HFF-Myc (cell line): ENCODE data around the gene DCTN2.
A peak's percentile ranks its signal among the peaks of the same experiment; 100 is the strongest.
"Not testable (repeated sequence)": the region's sequence is repeated elsewhere in the genome, so short reads cannot be mapped to it uniquely, and the experiment has no call there.

Experiments used
- DNase-seq: peaks from one replicate; pipeline ENCODE4 v3.0.0-alpha.2; 2011; ENCODE audit warnings: low read depth; ENCODE audit errors: extremely low read depth
- H3K4me3 ChIP-seq: replicated peaks from 2 replicates; pipeline ENCODE4 v1.5.1; 2011; ENCODE audit warnings: low read depth, mild to moderate bottlenecking, control low read depth, low read length
- CTCF ChIP-seq: IDR thresholded peaks from 2 replicates; pipeline ENCODE4 v1.5.1; 2012; ENCODE audit warnings: mild to moderate bottlenecking, low read depth, low read length, control low read depth; ENCODE audit errors: missing control alignments

The DCTN2 gene

DNA sequence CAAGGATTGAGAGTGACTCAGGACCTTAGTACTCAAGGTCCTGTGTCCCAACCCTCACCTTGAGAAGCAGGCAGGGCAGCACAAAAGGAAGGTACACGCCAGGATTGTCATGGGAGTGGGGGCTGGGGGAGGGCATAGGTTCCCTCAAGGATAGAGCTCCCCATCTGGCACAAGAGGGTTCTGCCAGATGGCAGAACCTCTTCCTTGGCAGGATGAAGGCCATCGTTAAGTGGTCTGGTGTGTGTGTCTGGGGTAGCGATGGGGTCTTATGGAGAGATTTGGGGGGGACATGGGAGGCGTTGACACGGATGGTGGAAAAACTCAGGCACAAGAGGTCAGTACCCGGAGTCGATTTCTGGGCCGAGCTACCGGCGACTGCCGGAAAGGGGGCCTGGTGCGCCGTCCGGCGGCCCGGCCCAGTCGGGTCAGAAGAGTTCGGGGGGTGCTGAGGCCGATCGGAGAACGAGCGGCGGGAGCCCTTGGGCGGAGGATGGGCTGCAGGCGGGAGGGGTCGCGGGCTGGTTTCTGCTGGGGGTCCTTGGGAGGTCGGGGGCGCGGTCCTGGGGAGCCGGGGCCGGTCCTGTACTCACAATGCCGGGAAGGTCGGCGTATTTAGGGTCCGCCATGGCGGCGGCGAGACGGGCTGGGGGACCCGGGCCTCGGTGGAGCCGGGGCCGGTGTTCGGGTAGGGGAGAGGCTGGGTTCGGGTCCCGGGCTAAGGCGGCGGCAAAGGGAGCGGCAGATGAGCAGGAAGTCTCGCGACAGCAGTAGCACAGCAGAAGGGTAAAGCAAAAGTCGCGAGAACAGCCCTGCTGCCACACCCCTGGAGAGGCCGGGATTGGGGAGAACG is at the start of gene DCTN2:
DCTN2 (minus strand) TSS at position 755 of the 850 bp plus-strand sequence; CDS start at position 626, 129 bp downstream.
- peak; percentile 92 for DNase-seq
- H3K4me3 ChIP-seq = peak within 1 kb of the TSS; percentile 89
- no peak for TF ChIP-seq CTCF

DNA sequence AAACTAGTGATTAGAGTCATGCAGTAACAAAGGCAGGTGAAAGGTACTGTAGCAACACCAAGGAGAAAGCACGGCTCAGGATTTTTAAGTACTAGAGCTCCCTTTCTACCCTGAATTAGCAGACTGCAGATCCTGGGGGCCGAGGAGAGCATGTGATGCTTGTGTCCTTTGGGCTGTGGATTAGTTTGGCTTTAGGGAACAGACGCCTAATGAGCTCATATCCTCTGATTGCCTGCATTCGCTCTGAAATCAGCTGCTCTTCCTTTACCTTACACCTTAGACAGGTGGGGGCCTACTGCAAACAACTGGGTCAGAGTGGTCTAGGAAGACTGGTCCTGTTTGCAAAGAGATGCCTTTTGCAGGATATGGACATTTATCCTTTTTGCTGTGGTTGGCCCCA is 46.2 kb upstream of the DCTN2 start:
- H3K4me3 ChIP-seq = no peak overlapping the region
- TF ChIP-seq CTCF = no peak
- no peak for DNase-seq

GRCh38 chr12:57592551-57593165 is 45.7 kb upstream of the DCTN2 start:
- no peak for DNase-seq
- H3K4me3 ChIP-seq = no peak overlapping the region
- TF ChIP-seq CTCF = no peak

GRCh38 chr12:57591782-57592325 is 44.9 kb upstream of the DCTN2 start:
- no peak for TF ChIP-seq CTCF
- no peak for DNase-seq
- peak overlapping the region; percentile 74 for H3K4me3 ChIP-seq

GRCh38 chr12:57590864-57591781 is 44.1 kb upstream of the DCTN2 start, which contains the start of gene PIP4K2C:
Gene PIP4K2C (plus strand): TSS chr12:57591192. CDS start chr12:57591290, 98 bp downstream.
- H3K4me3 ChIP-seq = peak within 1 kb of the TSS; percentile 74
- no peak for TF ChIP-seq CTCF
- no peak for DNase-seq

GRCh38 chr12:57590479-57590863 is 43.5 kb upstream of the DCTN2 start:
- no peak for DNase-seq
- TF ChIP-seq CTCF = no peak
- peak overlapping the region; percentile 74 for H3K4me3 ChIP-seq

GRCh38 chr12:57588951-57589610 is 42.1 kb upstream of the DCTN2 start:
- not testable (repeated sequence) for DNase-seq

More at GRCh38 chr12:57588951-57589610, 42.1 kb upstream of the DCTN2 start:
- H3K4me3 ChIP-seq = not testable (repeated sequence)
